ENCODE measurements around the gene SLC25A13. TPM values are rescaled to one million over a fixed set of nuclear protein-coding genes. Genes with fewer than 3 reads are reported as not detected.

The SLC25A13 gene
- total and polyA plus RNA-seq, 2 of the 8 experiments (the other 6 are each of a cell fraction or from before 2014, with no cell fraction given) = 30.8 to 85.4 TPM

DNA sequence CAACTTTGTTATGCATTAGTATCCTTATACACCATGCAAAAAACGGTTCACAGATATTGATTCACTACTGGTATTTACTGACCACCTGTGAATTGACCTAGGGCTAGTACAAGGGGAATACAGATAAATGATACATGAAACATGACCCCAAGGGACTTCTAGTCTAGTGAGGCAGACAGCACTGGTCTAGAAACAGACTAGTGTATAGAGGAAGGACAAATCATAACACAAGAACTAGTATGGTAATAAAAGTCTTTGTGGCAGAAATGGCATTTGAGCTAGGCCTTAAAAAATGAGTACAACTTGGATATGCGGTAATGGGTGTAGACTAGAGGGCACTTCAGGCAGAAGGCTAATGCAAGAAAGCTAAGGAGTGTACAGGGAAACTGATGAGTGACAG, 86.6 kb downstream of the SLC25A13 start:
- WGBS, 2 experiments (ENCODE audit: extremely low coverage in 1 of 2, insufficient coverage in 1 of 2, insufficient read length in 1 of 2, insufficient replicate concordance in 2 of 2, low coverage in 1 of 2, low lambda C conversion rate in 2 of 2, missing lambda C conversion rate in 1 of 2) = 91% methylated on average over 2 of the region's 2 CpGs; no CpG with 5 or more reads in 1 of the 2 experiments
- Histone ChIP-seq H3K79me2 (ENCODE audit: control insufficient read depth in 1 of 2, insufficient read depth in 2 of 2, low read length in 2 of 2) (0 out of 4 replicates have a peak, but pooled peaks cover 0 to 3% of the 10 kb centered on the region in 2 experiments), H3K36me3 (ENCODE audit: control insufficient read depth in 2 of 4, insufficient read depth in 4 of 4, low read length in 3 of 4) (peaks cover 0 to 7% (median 1%) of the 10 kb centered on the region in 4 experiments; a peak in 3 of 8 replicates), H3K4ac (replicated peaks; ENCODE audit: insufficient read length, low read depth, low read length) (no peak overlapping the region), H3K4me1 (replicated peaks in 1 of 4; ENCODE audit: control insufficient read depth in 3 of 4, insufficient read depth in 4 of 4, low read length in 3 of 4) (no peaks in the 10 kb centered on the region), H2BK5ac (ENCODE audit: low read depth, low read length) (no peak overlapping the region), H3K9me3 (ENCODE audit: insufficient read depth in 2 of 2, low read depth in 1 of 2, low read length in 1 of 2) (no peaks in the 10 kb centered on the region), H2AFZ (ENCODE audit: low read length) (no peak overlapping the region), H3K27me3 (replicated peaks in 1 of 4; ENCODE audit: control insufficient read depth in 3 of 4, extremely low read depth in 1 of 4, insufficient read depth in 3 of 4, low read length in 3 of 4) (no peaks in the 10 kb centered on the region), H3K23ac (ENCODE audit: insufficient read length) (no peak overlapping the region), H3K4me3 (ENCODE audit: extremely low read depth in 1 of 4, insufficient read depth in 2 of 4, low read depth in 3 of 4, low read length in 4 of 4) (no peak overlapping the region), H3K27ac (ENCODE audit: low read depth, low read length) (no peak overlapping the region), H3K23me2 (ENCODE audit: low read depth, low read length) (no peaks in the 10 kb centered on the region), H3K79me1 (ENCODE audit: low read depth, low read length) (peaks cover 8% of the 10 kb centered on the region; the same call in 1 of the 2 replicates), H2AK5ac (ENCODE audit: low read depth, low read length) (no peak overlapping the region), H3K18ac (ENCODE audit: extremely low read depth, low read length) (no peak overlapping the region), H3K14ac (ENCODE audit: insufficient read length) (no peak overlapping the region), H3K56ac (replicated peaks; ENCODE audit: insufficient read length, low read depth, low read length) (no peak overlapping the region), H2BK15ac (ENCODE audit: low read length) (no peak overlapping the region), H4K91ac (replicated peaks; ENCODE audit: insufficient read length, low read length) (no peak overlapping the region), H2BK120ac (replicated peaks; ENCODE audit: low read depth, low read length) (no peak overlapping the region), H2BK12ac (ENCODE audit: low read depth, low read length) (no peak overlapping the region), H3K9ac (replicated peaks in 1 of 4; ENCODE audit: extremely low read depth in 1 of 4, low read depth in 3 of 4, low read length in 3 of 4) (no peak overlapping the region), H2BK20ac (ENCODE audit: low read length) (no peak overlapping the region), H3K4me2 (ENCODE audit: insufficient read depth in 1 of 2, low read depth in 2 of 2, low read length in 2 of 2) (no peak overlapping the region), H4K8ac (ENCODE audit: extremely low read depth, insufficient read depth, low read length) (no peak overlapping the region), H4K20me1 (replicated peaks in 1 of 2; ENCODE audit: control insufficient read depth in 1 of 2, insufficient read depth in 2 of 2, low read length in 2 of 2) (peaks cover 0 to 3% of the 10 kb centered on the region in 2 experiments), H4K5ac (ENCODE audit: insufficient read length, low read depth, low read length) (no peak overlapping the region)
- CTCF ChIA-PET (ENCODE audit: partially characterized antibody) = interaction anchor here (1.2 kb wide), 1 partner anchor 10 kb away, joined by 11 read pairs; no protein-coding TSS in a partner anchor
- DNase-seq (ENCODE audit: low read depth in 1 of 2, low spot score in 2 of 2) (no peak), FAIRE-seq (no peak)
- POLR2A ChIA-PET (ENCODE audit: partially characterized antibody) = no interaction called here
- TF ChIP-seq ATF3 (IDR thresholded peaks at IDR 0.05; ENCODE audit: insufficient read depth, low read depth, low read length) = no peak
- TF ChIP-seq BACH1 (IDR thresholded peaks at IDR 0.05; ENCODE audit: low read length) = no peak
- TF ChIP-seq KDM4A (IDR thresholded peaks at IDR 0.05; ENCODE audit: low read depth, low read length, severe bottlenecking) = no peak
- TF ChIP-seq CEBPB (IDR thresholded peaks at IDR 0.05; ENCODE audit: low read depth, low read length) = no peak
- TF ChIP-seq POU5F1 (IDR thresholded peaks at IDR 0.05; ENCODE audit: low read depth, low read length) = no peak
- TF ChIP-seq, protein P1, sequence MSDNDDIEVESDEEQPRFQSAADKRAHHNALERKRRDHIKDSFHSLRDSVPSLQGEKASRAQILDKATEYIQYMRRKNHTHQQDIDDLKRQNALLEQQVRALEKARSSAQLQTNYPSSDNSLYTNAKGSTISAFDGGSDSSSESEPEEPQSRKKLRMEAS (IDR thresholded peaks at IDR 0.05) = no peak
- no peak for TF ChIP-seq FOSL1 (IDR thresholded peaks at IDR 0.05; ENCODE audit: insufficient read depth, low read depth, low read length)
- TF ChIP-seq CBX8 (IDR thresholded peaks at IDR 0.05; ENCODE audit: borderline replicate concordance, low read depth, low read length) = no peak
- TF ChIP-seq NRF1 (IDR thresholded peaks at IDR 0.05; ENCODE audit: low read depth, low read length) = no peak
- TF ChIP-seq, protein P2, sequence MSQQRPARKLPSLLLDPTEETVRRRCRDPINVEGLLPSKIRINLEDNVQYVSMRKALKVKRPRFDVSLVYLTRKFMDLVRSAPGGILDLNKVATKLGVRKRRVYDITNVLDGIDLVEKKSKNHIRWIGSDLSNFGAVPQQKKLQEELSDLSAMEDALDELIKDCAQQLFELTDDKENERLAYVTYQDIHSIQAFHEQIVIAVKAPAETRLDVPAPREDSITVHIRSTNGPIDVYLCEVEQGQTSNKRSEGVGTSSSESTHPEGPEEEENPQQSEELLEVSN (IDR thresholded peaks at IDR 0.05) = no peak
- TF ChIP-seq TAF1 (IDR thresholded peaks at IDR 0.05; ENCODE audit: low read depth, low read length) = no peak
- TF ChIP-seq HDAC2 (IDR thresholded peaks at IDR 0.05; ENCODE audit: borderline replicate concordance in 1 of 2, low read depth in 2 of 2, low read length in 2 of 2) = no peak

All from H1 (cell line).